CD4-positive, alpha-beta T cell treated with Interleukin-6 for 4 hours (primary cell): Measurements from ENCODE around the gene RIOK2.
"Not testable (repeated sequence)": the region's sequence is repeated elsewhere in the genome, so short reads cannot be mapped to it uniquely, and the experiment has no call there.

Source experiments
- DNase-seq: peaks from one replicate; pipeline ENCODE4 v3.0.0-alpha.2; 2020; ENCODE audit warnings: mixed read lengths

RIOK2 gene

GRCh38 chr5:97183100-97183929, at the start of gene RIOK2:
Gene RIOK2 (minus strand): TSS chr5:97183247. CDS start chr5:97183191, 56 bp downstream.
- DNase-seq: peak; percentile 97

GRCh38 chr5:97231025-97231636, 48.1 kb upstream of the RIOK2 start:
- DNase-seq: peak; percentile 23

GRCh38 chr5:97229688-97230285, 46.7 kb upstream of the RIOK2 start:
- DNase-seq: no peak

GRCh38 chr5:97229196-97229595, 46.1 kb upstream of the RIOK2 start:
- DNase-seq: no peak

GRCh38 chr5:97225222-97225621, 42.2 kb upstream of the RIOK2 start:
- DNase-seq: no peak

GRCh38 chr5:97224112-97224750, 41.2 kb upstream of the RIOK2 start:
- no peak for DNase-seq

GRCh38 chr5:97223596-97223995, 40.5 kb upstream of the RIOK2 start:
- no peak for DNase-seq

- no peak for DNase-seq
These were observed 26.3 kb upstream of the RIOK2 start for GRCh38 chr5:97209343-97209742.

- DNase-seq: no peak
These were observed 25.7 kb upstream of the RIOK2 start for GRCh38 chr5:97208714-97209113.

GRCh38 chr5:97208184-97208713, 25.2 kb upstream of the RIOK2 start:
- no peak for DNase-seq

GRCh38 chr5:97194366-97194765, 11.3 kb upstream of the RIOK2 start:
- no peak for DNase-seq

GRCh38 chr5:97193355-97193688, 10.3 kb upstream of the RIOK2 start:
- DNase-seq: no peak

GRCh38 chr5:97192580-97193354, 9.7 kb upstream of the RIOK2 start:
- no peak for DNase-seq

- DNase-seq: no peak
These were observed 8.8 kb upstream of the RIOK2 start for GRCh38 chr5:97191893-97192292.

GRCh38 chr5:97189523-97189922, 6.5 kb upstream of the RIOK2 start:
- DNase-seq: not testable (repeated sequence)

- DNase-seq: no peak
These were observed 825 bp upstream of the RIOK2 start for GRCh38 chr5:97183930-97184213.

GRCh38 chr5:97182571-97183099, 412 bp downstream of the RIOK2 start:
- peak; percentile 39 for DNase-seq

- no peak for DNase-seq
These were observed 1.0 kb downstream of the RIOK2 start for GRCh38 chr5:97181856-97182545.

GRCh38 chr5:97179457-97179856, 3.6 kb downstream of the RIOK2 start:
- not testable (repeated sequence) for DNase-seq

GRCh38 chr5:97172227-97172626, 10.8 kb downstream of the RIOK2 start:
- DNase-seq: no peak

GRCh38 chr5:97171703-97172102, 11.3 kb downstream of the RIOK2 start:
- DNase-seq: no peak

GRCh38 chr5:97167435-97167834, 15.6 kb downstream of the RIOK2 start:
- no peak for DNase-seq
